ENCODE results near the gene PLCL2. TPM values are rescaled to one million over a fixed set of nuclear protein-coding genes. Genes with fewer than 3 reads are reported as not detected.
"Not testable (repeated sequence)": the region's sequence is repeated elsewhere in the genome, so short reads cannot be mapped to it uniquely, and the experiment has no call there.

PLCL2 gene
- total and polyA plus RNA-seq, 9 donors, result 12.6 to 54.2 (median 24.7) TPM

GRCh38 chr3:16950845-16951244, 66.1 kb downstream of the PLCL2 start:
- Histone ChIP-seq H3K36me3 (no peaks in the 10 kb centered on the region), H3K27me3 (no peaks in the 10 kb centered on the region), H3K4me1 (ENCODE audit: insufficient read depth) (no peaks in the 10 kb centered on the region), H3K4me3 (no peak overlapping the region), H3K9me3 (no peaks in the 10 kb centered on the region), H3K27ac (no peak overlapping the region)
- DNase-seq, result no peak
- TF ChIP-seq POLR2A (IDR thresholded peaks at IDR 0.05) (no peak), CTCF (IDR thresholded peaks at IDR 0.05) (no peak), EP300 (IDR thresholded peaks at IDR 0.05) (no peak)
- intact Hi-C loops (cut with DNase I), result no loop called here
- 92 to 98% (median 97%) methylated on average over 1 of the region's 1 CpG for WGBS, 3 donors

GRCh38 chr3:16957852-16958251, 73.1 kb downstream of the PLCL2 start:
- WGBS, 3 donors, result 96 to 99% (median 98%) methylated on average over 3 of the region's 3 CpGs

GRCh38 chr3:16960125-16960524, 75.4 kb downstream of the PLCL2 start:
- Histone ChIP-seq H3K27ac (no peak overlapping the region), H3K4me3 (no peak overlapping the region), H3K27me3 (no peaks in the 10 kb centered on the region), H3K4me1 (ENCODE audit: insufficient read depth) (no peaks in the 10 kb centered on the region), H3K36me3 (no peaks in the 10 kb centered on the region), H3K9me3 (no peaks in the 10 kb centered on the region)
- intact Hi-C loops (cut with DNase I), result no loop called here
- DNase-seq, result no peak
- TF ChIP-seq CTCF (IDR thresholded peaks at IDR 0.05), result no peak
- no peak for TF ChIP-seq EP300 (IDR thresholded peaks at IDR 0.05)
- no peak for TF ChIP-seq POLR2A (IDR thresholded peaks at IDR 0.05)
- WGBS, 3 donors, result 95 to 97% (median 97%) methylated on average over 2 of the region's 2 CpGs

More at GRCh38 chr3:16957852-16958251, 73.1 kb downstream of the PLCL2 start:
- H3K27ac ChIP-seq; H3K9me3 ChIP-seq; H3K4me3 ChIP-seq; H3K4me1 ChIP-seq (ENCODE audit: insufficient read depth); H3K27me3 ChIP-seq; H3K36me3 ChIP-seq; DNase-seq; intact Hi-C loops (cut with DNase I): not testable (repeated sequence)

GRCh38 chr3:16961621-16962205, 77.0 kb downstream of the PLCL2 start:
- intact Hi-C loops (cut with DNase I), result no loop called here
- Histone ChIP-seq H3K27me3 (no peaks in the 10 kb centered on the region), H3K9me3 (no peaks in the 10 kb centered on the region), H3K36me3 (no peaks in the 10 kb centered on the region), H3K4me3 (no peak overlapping the region), H3K4me1 (ENCODE audit: insufficient read depth) (no peaks in the 10 kb centered on the region), H3K27ac (no peak overlapping the region)
- WGBS, 3 donors, result 87 to 89% (median 89%) methylated on average over 4 of the region's 4 CpGs
- DNase-seq, result no peak
- TF ChIP-seq EP300 (IDR thresholded peaks at IDR 0.05) (no peak), CTCF (IDR thresholded peaks at IDR 0.05) (no peak), POLR2A (IDR thresholded peaks at IDR 0.05) (no peak)

GRCh38 chr3:16975083-16975482, 90.3 kb downstream of the PLCL2 start:
- intact Hi-C loops (cut with DNase I), result no loop called here
- H3K4me1 ChIP-seq (ENCODE audit: insufficient read depth), result peaks cover 3% of the 10 kb centered on the region
- H3K27me3 ChIP-seq, result no peaks in the 10 kb centered on the region
- DNase-seq, result no peak
- WGBS, 3 donors, result 58 to 81% (median 64%) methylated on average over 3 of the region's 3 CpGs
- H3K27ac ChIP-seq, result no peak overlapping the region
- TF ChIP-seq CTCF (IDR thresholded peaks at IDR 0.05) (no peak), POLR2A (IDR thresholded peaks at IDR 0.05) (no peak), EP300 (IDR thresholded peaks at IDR 0.05) (no peak)
- no peak overlapping the region for H3K4me3 ChIP-seq
- no peaks in the 10 kb centered on the region for H3K36me3 ChIP-seq
- no peaks in the 10 kb centered on the region for H3K9me3 ChIP-seq

Measured in ovary (tissue), 9 donors.